ENCODE measurements around the gene TMIGD2. TPM values are rescaled to one million over a fixed set of nuclear protein-coding genes. Genes with fewer than 3 reads are reported as not detected.

The TMIGD2 gene, protein sequence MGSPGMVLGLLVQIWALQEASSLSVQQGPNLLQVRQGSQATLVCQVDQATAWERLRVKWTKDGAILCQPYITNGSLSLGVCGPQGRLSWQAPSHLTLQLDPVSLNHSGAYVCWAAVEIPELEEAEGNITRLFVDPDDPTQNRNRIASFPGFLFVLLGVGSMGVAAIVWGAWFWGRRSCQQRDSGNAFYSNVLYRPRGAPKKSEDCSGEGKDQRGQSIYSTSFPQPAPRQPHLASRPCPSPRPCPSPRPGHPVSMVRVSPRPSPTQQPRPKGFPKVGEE
- total RNA-seq (2022; extraction: Qiagen RNA extraction; ENCODE audit: low read depth) = not detected in 5 replicates

DNA sequence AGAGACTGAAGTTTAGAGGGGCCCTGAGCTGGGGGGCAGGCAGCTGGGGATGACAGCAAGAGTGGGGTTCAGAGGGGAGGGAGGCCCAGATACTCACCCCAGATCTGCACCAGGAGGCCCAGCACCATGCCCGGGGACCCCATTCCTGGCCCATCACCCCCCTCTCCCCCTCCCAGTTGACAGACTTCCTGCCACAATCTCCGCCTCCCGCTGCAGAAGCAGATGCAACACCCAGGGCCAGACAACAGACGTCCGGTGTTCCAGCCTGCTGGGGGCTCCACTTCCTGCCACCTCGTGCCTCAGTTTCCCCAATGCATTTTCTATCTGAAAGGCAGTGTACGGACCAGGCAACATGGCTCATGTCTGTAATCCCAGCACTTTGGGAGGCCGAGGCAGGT, at the start of gene TMIGD2:
Gene TMIGD2, minus strand, starts transcription at position 147 of the 398 bp plus-strand sequence. Its CDS starts 4 bp downstream, at position 143.

DNA sequence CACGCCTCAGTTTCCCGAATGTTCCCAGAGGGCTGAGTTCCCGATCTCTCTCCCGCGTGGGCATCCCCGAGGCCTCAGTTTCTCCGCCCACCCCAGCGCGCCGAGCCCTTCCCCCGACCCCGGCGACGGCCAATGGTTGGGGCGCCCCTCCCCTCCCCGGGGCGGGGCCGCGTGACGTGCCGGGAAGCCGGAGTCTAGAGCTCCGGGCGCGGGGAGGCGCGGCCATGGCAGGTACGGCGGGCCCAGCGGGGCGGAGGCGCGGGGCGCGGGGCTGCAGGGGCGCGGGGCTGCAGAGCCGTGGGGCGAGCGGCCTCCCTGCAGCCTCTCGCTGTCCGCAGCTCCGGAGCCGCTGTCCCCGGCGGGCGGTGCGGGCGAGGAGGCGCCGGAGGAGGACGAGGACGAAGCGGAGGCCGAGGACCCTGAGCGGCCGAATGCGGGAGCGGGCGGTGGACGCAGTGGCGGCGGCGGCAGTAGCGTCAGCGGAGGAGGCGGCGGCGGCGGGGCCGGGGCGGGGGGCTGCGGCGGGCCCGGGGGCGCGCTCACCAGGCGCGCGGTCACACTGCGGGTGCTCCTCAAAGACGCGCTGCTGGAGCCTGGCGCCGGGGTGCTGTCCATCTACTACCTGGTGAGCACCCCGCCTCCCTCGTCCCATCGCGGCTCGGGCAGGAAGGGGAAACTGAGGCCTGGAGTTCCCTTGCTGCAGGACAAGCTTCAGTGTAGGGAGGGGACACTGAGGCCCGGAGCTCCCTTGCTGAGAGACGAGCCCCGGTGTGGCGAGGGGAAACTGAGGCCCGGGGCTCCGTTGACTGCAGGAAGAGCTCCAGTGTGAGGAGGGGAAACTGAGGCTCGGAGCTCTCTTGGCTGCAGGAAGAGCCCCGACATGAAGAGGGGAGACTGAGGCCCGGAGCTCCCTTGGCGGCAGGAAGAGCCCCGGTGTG, 41.5 kb upstream of the TMIGD2 start, which contains the start of gene MPND:
Gene MPND, plus strand, starts transcription at position 193 of the 938 bp plus-strand sequence. Its CDS starts 32 bp downstream, at position 225.

DNA sequence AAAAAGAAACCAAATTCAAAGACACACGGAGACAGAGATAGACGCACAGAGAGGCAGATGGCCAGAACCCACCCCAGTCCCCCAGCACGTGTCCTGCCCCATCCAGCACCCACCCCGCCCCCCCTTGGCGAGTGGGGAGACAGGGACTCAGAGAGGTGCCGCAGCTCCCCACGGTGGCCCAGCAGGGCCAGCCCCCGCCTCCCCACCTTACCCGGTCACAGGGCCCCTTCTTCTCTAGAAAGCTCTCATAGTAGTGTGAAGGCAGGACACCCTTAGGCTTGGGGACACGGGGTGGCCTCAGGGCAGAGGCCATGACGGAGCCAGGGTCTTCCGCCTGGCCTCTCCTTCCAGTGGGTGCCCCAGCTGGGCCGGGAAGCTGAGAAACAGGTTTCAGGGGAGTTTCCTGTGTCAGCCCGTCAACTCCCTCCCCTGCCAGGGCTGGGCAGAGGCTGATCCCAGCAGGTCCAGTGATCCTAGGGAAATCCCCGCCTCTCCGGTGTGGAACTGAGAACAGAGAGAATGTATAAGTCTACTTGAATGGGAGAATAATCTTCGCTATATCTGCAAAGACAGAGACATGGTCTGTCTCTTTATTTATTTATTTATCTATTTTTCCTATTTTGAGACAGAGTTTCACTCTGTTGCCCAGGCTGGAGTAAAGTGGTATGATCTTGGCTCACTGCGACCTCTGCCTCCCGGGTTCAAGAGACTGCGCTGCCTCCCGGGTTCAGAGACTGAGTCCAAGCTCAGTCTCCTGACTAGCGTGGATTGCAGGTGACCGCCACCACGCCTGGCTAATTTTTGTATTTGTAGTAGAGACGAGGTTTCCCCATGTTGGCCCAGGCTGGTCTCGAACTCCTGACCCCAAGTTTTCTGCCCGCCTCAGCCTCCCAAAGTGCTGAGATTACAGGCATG, 36.5 kb upstream of the TMIGD2 start, which contains the start of gene STAP2:
Gene STAP2, minus strand, starts transcription at position 387 of the 915 bp plus-strand sequence. Its CDS starts 74 bp downstream, at position 313.

DNA sequence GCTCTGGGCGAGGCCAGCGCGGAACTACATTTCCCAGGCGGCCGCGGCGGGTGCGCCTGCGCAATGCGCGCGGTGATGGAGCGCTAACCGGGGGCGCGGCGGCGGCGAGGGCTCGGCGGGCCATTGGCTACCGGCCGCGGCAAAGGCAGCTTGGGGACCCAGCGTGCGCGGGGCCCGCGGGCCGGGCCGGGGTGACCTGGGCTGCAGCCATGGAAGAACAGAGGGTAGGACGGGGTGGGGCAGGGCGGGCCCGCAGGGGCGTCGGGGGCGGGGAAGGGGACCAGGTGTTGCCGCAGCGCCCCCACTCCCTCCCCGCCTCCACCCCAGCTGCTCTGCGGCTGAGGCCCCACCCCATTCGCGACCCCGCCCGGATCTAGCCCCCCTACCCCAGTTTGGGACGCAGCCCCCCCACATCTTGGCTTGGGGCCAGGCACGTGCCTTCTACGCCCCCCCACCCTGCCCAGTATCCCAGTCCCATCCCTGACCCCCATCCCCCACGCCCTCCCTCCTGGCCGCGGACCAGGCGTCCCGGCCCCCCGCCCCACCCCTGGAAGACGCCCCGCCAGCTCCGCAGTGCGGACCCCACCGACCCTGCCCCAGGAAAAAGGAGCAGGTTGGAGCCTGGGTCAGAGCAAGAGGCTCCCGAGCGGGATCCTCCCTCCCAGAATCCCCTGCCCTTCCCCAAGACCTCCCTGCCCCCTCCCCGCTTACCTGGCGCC, 2.5 kb upstream of the TMIGD2 start, which contains the start of gene FSD1:
Gene FSD1, plus strand, starts transcription at position 61 of the 719 bp plus-strand sequence. Its CDS starts 149 bp downstream, at position 210.

DNA sequence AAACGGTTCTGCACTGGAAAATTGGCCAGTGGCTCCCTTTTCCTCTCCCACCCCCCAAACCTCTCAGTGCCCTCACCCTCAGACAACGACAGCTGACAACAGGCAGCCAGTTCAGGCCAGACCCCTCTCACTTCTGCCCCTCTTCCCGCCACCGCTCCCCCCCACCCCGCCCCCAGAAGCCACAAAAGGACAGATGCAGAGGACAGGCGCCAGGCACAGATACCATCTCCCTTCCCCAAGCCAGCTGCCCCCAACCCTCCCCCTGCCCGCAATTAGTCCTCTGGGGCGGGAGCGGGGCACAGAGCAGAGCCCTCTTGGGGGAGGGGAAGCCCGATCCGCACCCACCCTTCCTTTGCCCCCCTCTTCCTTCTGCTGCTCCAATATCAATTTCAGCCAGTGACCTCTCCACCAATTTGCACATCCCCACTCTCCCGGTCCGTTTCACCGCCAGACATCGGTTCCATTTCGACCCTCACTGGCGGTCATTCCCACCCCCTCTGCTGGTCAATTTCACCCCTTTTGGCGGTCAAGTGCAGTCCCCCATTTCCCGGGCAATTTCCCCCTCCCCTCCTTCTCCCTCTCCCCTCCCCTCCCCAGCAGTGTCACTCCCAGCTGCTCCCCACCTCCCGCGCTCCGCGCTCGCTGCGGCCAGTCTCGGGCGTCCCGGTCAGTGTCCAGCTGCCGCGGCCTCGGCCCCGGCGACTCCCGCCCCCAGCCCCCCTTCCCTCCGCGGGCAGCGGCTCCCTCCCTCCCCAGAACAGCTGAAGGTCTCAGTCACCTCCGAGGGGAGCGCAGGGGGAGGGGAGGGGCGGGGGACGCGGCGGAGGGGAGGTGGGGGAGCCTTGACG, 23.5 kb downstream of the TMIGD2 start, which contains the start of gene SHD:
Gene SHD, plus strand, starts transcription at position 848 of the 848 bp plus-strand sequence. CDS start 798 bp downstream, outside the sequence.

DNA sequence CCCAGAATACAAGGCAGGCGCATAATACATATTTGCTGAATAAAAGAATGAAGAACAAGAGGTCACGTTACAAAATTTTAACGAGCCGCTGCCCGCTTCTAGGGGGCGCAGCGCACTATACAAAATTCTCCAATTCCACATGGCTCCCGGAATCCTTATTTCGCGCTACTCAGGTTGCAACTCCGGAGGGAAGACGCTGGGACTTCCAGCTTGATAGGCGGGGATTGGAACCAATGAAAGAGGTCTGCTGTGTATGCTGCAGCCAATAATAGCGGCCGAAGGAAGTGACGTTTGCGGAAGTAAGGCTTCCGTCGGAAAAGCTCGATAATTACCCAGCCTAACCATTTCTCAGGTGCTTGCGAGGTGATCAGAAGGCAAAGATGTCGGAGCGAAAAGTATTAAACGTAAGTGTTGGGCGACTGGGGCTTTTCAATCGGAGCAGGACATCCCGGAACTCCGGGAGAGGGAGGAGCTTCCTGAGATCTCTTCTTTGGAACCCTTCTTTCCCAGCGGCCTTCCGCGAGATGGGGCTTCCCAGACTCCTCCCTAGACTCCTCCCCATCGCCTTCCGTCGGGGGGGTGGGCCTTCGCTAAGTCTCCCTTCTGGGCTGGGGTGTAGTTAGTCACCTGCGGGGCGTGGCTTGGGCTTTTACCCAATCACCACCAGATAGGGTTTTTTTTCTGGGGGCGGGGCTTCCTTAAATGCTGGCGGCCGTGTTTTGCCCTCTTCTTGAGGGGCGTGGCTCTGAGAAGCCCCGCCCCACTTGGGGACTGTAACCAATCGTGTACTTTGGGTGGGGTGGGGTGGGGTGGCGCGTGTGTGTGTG, 55.2 kb downstream of the TMIGD2 start, which contains the start of gene YJU2:
Gene YJU2, plus strand, starts transcription at position 314 of the 827 bp plus-strand sequence. Its CDS starts 67 bp downstream, at position 381.

Other genes with a start within 250 kb of the TMIGD2 start
- gene ZBTB7A, start 235.5 kb downstream of the TMIGD2 start, total RNA-seq (2022; extraction: Qiagen RNA extraction; ENCODE audit: low read depth) = 13.6 to 21.8 TPM (median 20.0 TPM) in 5 replicates
- gene MAP2K2, start 178.3 kb downstream of the TMIGD2 start, total RNA-seq (2022; extraction: Qiagen RNA extraction; ENCODE audit: low read depth) = 100 to 148 TPM (median 145 TPM) in 5 replicates
- 0.10 to 0.22 TPM (median 0.13 TPM) in 4 of 5 replicates, not detected in the other for gene CREB3L3, start 148.8 kb downstream of the TMIGD2 start, total RNA-seq (2022; extraction: Qiagen RNA extraction; ENCODE audit: low read depth)
- gene SIRT6, start 119.8 kb downstream of the TMIGD2 start, total RNA-seq (2022; extraction: Qiagen RNA extraction; ENCODE audit: low read depth) = 18.1 to 34.0 TPM (median 31.4 TPM) in 5 replicates
- gene ANKRD24, start 119.7 kb downstream of the TMIGD2 start, total RNA-seq (2022; extraction: Qiagen RNA extraction; ENCODE audit: low read depth) = 0.12 to 0.39 TPM (median 0.17 TPM) in 5 replicates
- 1.7 to 4.1 TPM (median 3.1 TPM) in 5 replicates for gene EBI3, start 72.9 kb downstream of the TMIGD2 start, total RNA-seq (2022; extraction: Qiagen RNA extraction; ENCODE audit: low read depth)
- 18.6 to 23.3 TPM (median 20.7 TPM) in 5 replicates for gene YJU2, start 55.3 kb downstream of the TMIGD2 start, total RNA-seq (2022; extraction: Qiagen RNA extraction; ENCODE audit: low read depth)
- gene SHD, start 23.1 kb downstream of the TMIGD2 start, total RNA-seq (2022; extraction: Qiagen RNA extraction; ENCODE audit: low read depth) = not detected in 5 replicates
- gene FSD1, start 2.2 kb upstream of the TMIGD2 start, total RNA-seq (2022; extraction: Qiagen RNA extraction; ENCODE audit: low read depth) = 7.4 to 9.0 TPM (median 8.4 TPM) in 5 replicates
- gene STAP2, start 36.4 kb upstream of the TMIGD2 start, total RNA-seq (2022; extraction: Qiagen RNA extraction; ENCODE audit: low read depth) = not detected in 5 replicates
- 5.8 to 14.0 TPM (median 10.1 TPM) in 5 replicates for gene MPND, start 41.2 kb upstream of the TMIGD2 start, total RNA-seq (2022; extraction: Qiagen RNA extraction; ENCODE audit: low read depth)
- 45.3 to 64.3 TPM (median 56.8 TPM) in 5 replicates for gene SH3GL1, start 98.2 kb upstream of the TMIGD2 start, total RNA-seq (2022; extraction: Qiagen RNA extraction; ENCODE audit: low read depth)
- gene CHAF1A, start 100.3 kb upstream of the TMIGD2 start, total RNA-seq (2022; extraction: Qiagen RNA extraction; ENCODE audit: low read depth) = 22.4 to 26.3 TPM (median 23.7 TPM) in 5 replicates
- 38.4 to 69.4 TPM (median 54.4 TPM) in 5 replicates for gene UBXN6, start 155.4 kb upstream of the TMIGD2 start, total RNA-seq (2022; extraction: Qiagen RNA extraction; ENCODE audit: low read depth)
- 25.1 to 30.9 TPM (median 29.4 TPM) in 5 replicates for gene HDGFL2, start 169.9 kb upstream of the TMIGD2 start, total RNA-seq (2022; extraction: Qiagen RNA extraction; ENCODE audit: low read depth)
- 0.42 to 0.61 TPM (median 0.51 TPM) in 5 replicates for gene PLIN4, start 216.1 kb upstream of the TMIGD2 start, total RNA-seq (2022; extraction: Qiagen RNA extraction; ENCODE audit: low read depth)
- gene PLIN5, start 232.8 kb upstream of the TMIGD2 start, total RNA-seq (2022; extraction: Qiagen RNA extraction; ENCODE audit: low read depth) = 0.06 to 0.22 TPM (median 0.09 TPM) in 3 of 5 replicates, not detected in the others
- 0.02 to 0.14 TPM (median 0.12 TPM) in 4 of 5 replicates, not detected in the other for gene LRG1, start 237.6 kb upstream of the TMIGD2 start, total RNA-seq (2022; extraction: Qiagen RNA extraction; ENCODE audit: low read depth)